CD4-positive, alpha-beta T cell (primary cell): Measurements from ENCODE around the gene RPS27. TPM values are rescaled to one million over a fixed set of nuclear protein-coding genes. Genes with fewer than 3 reads are reported as not detected.
"Not testable (repeated sequence)": the region's sequence is repeated elsewhere in the genome, so short reads cannot be mapped to it uniquely, and the experiment has no call there.

Source experiments
- ATAC-seq: fragments of 200-7000 bp; cut with Tn5 transposase; one replicate; pipeline ENCODE4 v1.10.0; 2022; ENCODE audit warnings: mild to moderate bottlenecking; ENCODE audit not compliant: poor library complexity
- CTCF ChIA-PET: fragments of 350-600 bp; sonication (Branson Sonifier 250); formaldehyde crosslinking; loops from one replicate; lab custom pipeline; 2021; ENCODE audit warnings: antibody characterized with exemption, inconsistent platforms; lab: Charles Lee
- POLR2A ChIA-PET: fragments of 350-600 bp; sonication (Branson Sonifier 250); formaldehyde crosslinking; loops from one replicate; lab custom pipeline; 2021; ENCODE audit warnings: antibody characterized with exemption, inconsistent platforms; lab: Charles Lee
- DNase-seq, 14 experiments: peaks; one replicate each; pipeline ENCODE4 v3.0.0-alpha.2; 2013 to 2020; ENCODE audit warnings: mixed read lengths in 2 of 14
- H3K27ac ChIP-seq, 2 donors: one replicate each; pipeline versions ENCODE4 v1.5.1 to v1.7.0; 2013; ENCODE audit warnings: low read length in 2 of 2, low read depth in 1 of 2, mild to moderate bottlenecking in 1 of 2
- H3K27me3 ChIP-seq, 2 experiments: 1 replicate in 1 of 2; 2 replicates in 1 of 2; pipeline versions ENCODE4 v1.6.1 to v1.7.0; 2013; ENCODE audit warnings: low read length in 2 of 2, control low read depth in 1 of 2, mild to moderate bottlenecking in 1 of 2, moderate library complexity in 1 of 2; ENCODE audit not compliant: insufficient read depth in 2 of 2, control insufficient read depth in 1 of 2
- H3K36me3 ChIP-seq: one replicate; pipeline ENCODE4 v1.6.1; 2013; ENCODE audit warnings: low read length, control low read depth; ENCODE audit not compliant: insufficient read depth
- H3K4me1 ChIP-seq: one replicate; pipeline ENCODE4 v1.6.1; 2013; ENCODE audit warnings: low read length, control low read depth; ENCODE audit not compliant: insufficient read depth
- H3K4me3 ChIP-seq: one replicate; pipeline ENCODE4 v1.5.1; 2013; ENCODE audit warnings: mild to moderate bottlenecking, low read length, moderate library complexity
- H3K9me3 ChIP-seq, 2 experiments: 1 replicate in 1 of 2; 2 replicates in 1 of 2; pipeline versions ENCODE4 v1.6.1 to v1.7.0; 2013; ENCODE audit warnings: low read length in 2 of 2, mild to moderate bottlenecking in 2 of 2, control low read depth in 1 of 2, moderate library complexity in 1 of 2; ENCODE audit not compliant: control insufficient read depth in 1 of 2, insufficient read depth in 1 of 2
- H3K27ac Mint-ChIP-seq: one replicate; pipeline ENCODE4 v1.8.0; 2020; ENCODE audit warnings: mixed read lengths
- H3K27me3 Mint-ChIP-seq: one replicate; pipeline ENCODE4 v1.8.0; 2021; ENCODE audit warnings: mixed read lengths
- H3K36me3 Mint-ChIP-seq: one replicate; pipeline ENCODE4 v1.8.0; 2021; ENCODE audit warnings: low read depth, mixed read lengths
- H3K4me1 Mint-ChIP-seq: one replicate; pipeline ENCODE4 v1.8.0; 2021; ENCODE audit warnings: low read depth, mixed read lengths
- H3K4me3 Mint-ChIP-seq: one replicate; pipeline ENCODE4 v1.8.0; 2020; ENCODE audit warnings: mild to moderate bottlenecking, mixed read lengths
- H3K9me3 Mint-ChIP-seq: one replicate; pipeline ENCODE4 v1.8.0; 2020; ENCODE audit warnings: mixed read lengths
- CTCF ChIP-seq: fragments of 200-600 bp; IDR thresholded peaks from one replicate; pipeline ENCODE4 v1.8.0; 2022; ENCODE audit warnings: antibody characterized with exemption, mild to moderate bottlenecking
- intact Hi-C, 2 experiments: fragments of 100-400 bp; cut with DNase I in 1 of 2; cut with micrococcal nuclease in 1 of 2; formaldehyde crosslinking; loops; one replicate each; pipeline versions ENCODE4 v1.15.1 to v1.9.0; 2023 to 2025; cut with DNase I, micrococcal nuclease
- total RNA-seq, 174 experiments: library from RNA in 2 of 174; stranded (reverse) in 2 of 174; gene quantifications; one replicate each; pipeline ENCODE4 v1.2.3 and lab custom pipeline; 2021 to 2026

Gene RPS27
- total RNA-seq, 2 experiments from 2014 or later = 7,636 to 8,442 TPM

DNA sequence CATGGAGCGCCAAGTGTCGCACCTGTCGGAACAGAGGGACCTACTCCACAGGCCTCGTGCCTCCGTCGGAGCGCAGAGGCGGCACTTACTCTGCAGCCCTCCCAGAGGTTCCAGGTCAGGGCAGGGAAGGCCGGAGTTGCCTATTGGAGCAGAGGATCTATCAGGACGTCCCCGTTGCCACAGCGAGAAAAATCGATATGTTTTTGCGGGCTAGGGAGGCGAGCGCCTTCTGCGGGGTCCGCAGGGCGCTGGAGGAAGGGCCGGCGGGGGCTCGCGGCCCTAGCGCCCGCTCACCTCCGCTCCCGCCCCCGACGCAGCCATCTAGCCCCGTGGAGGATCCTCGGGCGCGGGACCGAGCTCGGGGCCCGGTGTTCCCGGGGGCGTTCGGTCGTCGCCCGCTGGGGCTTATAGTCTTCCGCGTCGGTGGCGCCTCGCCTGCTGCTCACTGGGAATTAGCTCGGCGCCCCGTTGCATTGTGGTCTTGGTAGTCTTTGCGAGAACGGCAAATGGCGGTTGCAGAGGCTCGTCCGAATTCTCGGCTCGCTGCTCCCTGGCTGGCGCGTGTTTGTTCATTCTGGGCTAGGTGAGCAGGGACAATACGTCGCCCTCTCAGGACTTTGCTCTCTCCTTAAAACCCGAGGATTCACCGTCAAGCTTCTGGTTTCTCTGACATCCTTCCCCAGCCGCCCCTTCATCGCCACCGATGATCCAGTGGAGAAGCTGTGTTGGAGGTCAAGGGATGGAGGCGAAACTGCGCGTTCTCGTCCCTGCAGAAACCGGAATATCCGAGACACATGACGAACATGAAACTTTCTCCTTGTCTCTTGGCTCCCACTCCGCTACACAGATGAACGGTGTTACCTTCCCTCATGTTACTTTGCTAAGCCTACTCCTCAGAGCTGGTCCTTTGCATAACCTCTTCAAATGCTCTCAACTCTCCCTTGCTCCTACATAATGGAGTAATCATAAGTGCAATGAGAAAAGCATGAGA lies 13.0 kb upstream of the RPS27 start, which contains the start of gene JTB:
Gene JTB (minus strand): TSS at position 425 of the 991 bp plus-strand sequence. CDS start 422 bp downstream, at position 3.
- Histone ChIP-seq H3K36me3 (peaks cover 32% of the 10 kb centered on the region), H3K27me3 (no peaks in the 10 kb centered on the region), H3K4me3 (peak within 1 kb of the TSS; percentile 82), H3K4me1 (peaks cover 31% of the 10 kb centered on the region), H3K9me3 (no peaks in the 10 kb centered on the region), H3K27ac (peak within 1 kb of the TSS; percentile 80 to 83)
- ChIA-PET POLR2A (interaction anchor here (0.6 to 5.3 kb wide), 31 partner anchors 9 to 442 kb away, joined by 3 to 149 read pairs (median 4); partner anchors contain the start of genes CHTOP, CREB3L4, CRTC2 and DENND4B), CTCF (interaction anchor here (0.6 to 3.7 kb wide), 10 partner anchors 9 to 294 kb away, joined by 3 to 21 read pairs (median 6); partner anchors contain the start of genes CREB3L4, CRTC2, DENND4B and GATAD2B)
- peaks cover 42% of the 10 kb centered on the region for H3K4me1 Mint-ChIP-seq
- ATAC-seq (peak; percentile 96), DNase-seq (peak; percentile 68 to 91 (median 82))
- H3K27ac Mint-ChIP-seq = peak within 1 kb of the TSS; percentile 94
- intact Hi-C loops = loop anchor here (1.0 kb wide), 4 partner anchors 10 to 54 kb away; partner anchors contain the start of genes CRTC2 (in 2 of the 2), RPS27 (in 2 of the 2) and CREB3L4 (in 1 of the 2)
- H3K27me3 Mint-ChIP-seq = no peaks in the 10 kb centered on the region
- peaks cover 47% of the 10 kb centered on the region for H3K36me3 Mint-ChIP-seq
- H3K4me3 Mint-ChIP-seq = peak within 1 kb of the TSS; percentile 98
- no peaks in the 10 kb centered on the region for H3K9me3 Mint-ChIP-seq
- TF ChIP-seq CTCF = no peak

DNA sequence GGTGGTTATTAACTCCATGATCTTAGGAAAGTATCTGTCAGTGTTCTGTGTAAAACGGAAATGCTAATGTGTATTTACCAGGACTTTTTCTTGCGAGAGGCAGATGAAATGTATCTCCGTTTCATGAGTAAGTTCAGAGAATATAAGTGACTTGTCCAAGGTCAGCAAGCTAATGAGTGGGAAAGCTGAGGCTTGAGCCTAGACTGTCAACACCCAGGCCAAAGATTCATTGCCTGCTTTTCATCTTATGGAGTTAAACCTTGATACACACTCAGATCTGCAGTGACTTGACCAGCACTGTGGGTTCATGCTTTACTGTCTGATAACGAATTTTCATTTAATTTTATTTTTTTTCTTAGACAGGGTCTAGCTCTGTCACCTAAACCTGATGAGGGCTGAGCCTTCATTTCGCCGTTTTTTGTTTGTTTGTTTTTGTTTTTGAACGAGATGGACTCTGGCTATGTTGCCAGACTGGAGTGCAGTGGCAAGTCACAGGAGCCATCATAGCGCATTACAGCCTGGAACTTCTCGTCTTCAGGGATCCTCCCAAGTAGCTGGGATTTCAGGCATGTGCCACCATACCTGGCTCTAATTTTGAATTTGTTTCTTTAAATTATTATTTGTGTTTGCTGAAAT lies 12.2 kb upstream of the RPS27 start:
- TF ChIP-seq CTCF = no peak
- Mint-ChIP-seq H3K4me1 (peaks cover 40% of the 10 kb centered on the region), H3K9me3 (no peaks in the 10 kb centered on the region), H3K4me3 (peak overlapping the region; percentile 98), H3K27me3 (no peaks in the 10 kb centered on the region), H3K36me3 (peaks cover 43% of the 10 kb centered on the region), H3K27ac (peak overlapping the region; percentile 94)
- Histone ChIP-seq H3K36me3 (peaks cover 24% of the 10 kb centered on the region), H3K27ac (peak overlapping the region; percentile 71 to 83), H3K27me3 (no peaks in the 10 kb centered on the region), H3K4me3 (peak overlapping the region; percentile 82), H3K4me1 (peaks cover 31% of the 10 kb centered on the region), H3K9me3 (no peaks in the 10 kb centered on the region)
- CTCF ChIA-PET = interaction anchor here (1.5 to 3.7 kb wide), 7 partner anchors 8 to 181 kb away, joined by 4 to 21 read pairs (median 7); partner anchors contain the start of genes CREB3L4, DENND4B, GATAD2B and RAB13
- intact Hi-C loops = loop anchor here in 1 of 2 experiments (1.0 kb wide), 1 partner anchor 12 kb away; the partner anchor contains the start of gene RPS27
- DNase-seq (no peak), ATAC-seq (no peak)
- POLR2A ChIA-PET = interaction anchor here (0.6 to 5.3 kb wide), 14 partner anchors 8 to 443 kb away, joined by 3 to 149 read pairs (median 18); partner anchors contain the start of genes CHTOP, CREB3L4, CRTC2 and DENND4B

- Histone ChIP-seq H3K4me1 (peaks cover 31% of the 10 kb centered on the region), H3K36me3 (peaks cover 17% of the 10 kb centered on the region)
- POLR2A ChIA-PET = interaction anchor here (3.5 to 5.3 kb wide), 4 partner anchors 12 to 34 kb away, joined by 52 to 149 read pairs (median 100); partner anchors contain the start of genes CREB3L4, DENND4B, RPS27 and SLC39A1
- H3K27me3 ChIP-seq, H3K9me3 Mint-ChIP-seq, H3K4me3 ChIP-seq, H3K27me3 Mint-ChIP-seq, DNase-seq, H3K9me3 ChIP-seq, intact Hi-C loops, ATAC-seq, H3K27ac ChIP-seq: not testable (repeated sequence)
- CTCF ChIA-PET = interaction anchor here (1.6 to 3.7 kb wide), 3 partner anchors 12 to 56 kb away, joined by 4 to 21 read pairs (median 7); partner anchors contain the start of genes CREB3L4, DENND4B and GATAD2B
- H3K27ac Mint-ChIP-seq = peak overlapping the region; percentile 94
- peaks cover 39% of the 10 kb centered on the region for H3K36me3 Mint-ChIP-seq
- peak overlapping the region; percentile 98 for H3K4me3 Mint-ChIP-seq
- H3K4me1 Mint-ChIP-seq = peaks cover 37% of the 10 kb centered on the region
Measured at GRCh38 chr1:153979091-153979490, 11.5 kb upstream of the RPS27 start.

DNA sequence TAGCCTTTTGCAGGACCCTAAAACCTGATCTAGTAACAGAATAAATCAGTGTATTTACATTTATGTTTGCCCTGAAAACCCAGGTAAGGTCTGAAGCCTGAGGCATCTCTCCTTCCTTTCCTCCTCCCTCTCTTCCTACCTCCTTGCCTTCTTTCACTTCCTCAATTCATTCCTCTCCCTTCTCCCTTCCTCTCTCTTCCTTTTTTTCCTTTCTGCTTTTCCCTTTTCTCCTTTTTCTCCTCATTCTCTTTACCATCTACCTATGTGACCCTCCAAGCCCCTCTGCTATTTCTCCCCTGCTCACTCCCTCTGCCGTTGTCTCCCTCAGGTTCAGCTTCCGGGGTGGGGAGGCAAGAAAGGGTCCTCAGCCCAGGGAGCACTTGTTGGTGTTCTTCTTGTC lies 8.8 kb upstream of the RPS27 start:
- DNase-seq, POLR2A ChIA-PET, H3K27ac Mint-ChIP-seq, H3K9me3 Mint-ChIP-seq, ATAC-seq, H3K4me3 ChIP-seq, intact Hi-C loops, H3K36me3 ChIP-seq, CTCF ChIA-PET, H3K27me3 ChIP-seq, H3K27ac ChIP-seq, H3K9me3 ChIP-seq, H3K4me3 Mint-ChIP-seq: not testable (repeated sequence)
- Mint-ChIP-seq H3K4me1 (peaks cover 25% of the 10 kb centered on the region), H3K27me3 (peaks cover 15% of the 10 kb centered on the region), H3K36me3 (peaks cover 14% of the 10 kb centered on the region)
- H3K4me1 ChIP-seq = peaks cover 16% of the 10 kb centered on the region
